Measurements from ENCODE around the gene CHIC2.
"Not testable (repeated sequence)": the region's sequence is repeated elsewhere in the genome, so short reads cannot be mapped to it uniquely, and the experiment has no call there.

The CHIC2 gene

GRCh38 chr4:54064317-54065111, at the start of gene CHIC2:
CHIC2 (minus strand) TSS chr4:54064605; CDS start chr4:54064300, 305 bp downstream.
- DNase-seq: peak; percentile 82

GRCh38 chr4:54113206-54113605, 48.8 kb upstream of the CHIC2 start:
- not testable (repeated sequence) for DNase-seq

- DNase-seq: no peak
Measured at GRCh38 chr4:54110019-54110416, 45.6 kb upstream of the CHIC2 start.

- no peak for DNase-seq
Measured at GRCh38 chr4:54109241-54110018, 45.0 kb upstream of the CHIC2 start.

DNA sequence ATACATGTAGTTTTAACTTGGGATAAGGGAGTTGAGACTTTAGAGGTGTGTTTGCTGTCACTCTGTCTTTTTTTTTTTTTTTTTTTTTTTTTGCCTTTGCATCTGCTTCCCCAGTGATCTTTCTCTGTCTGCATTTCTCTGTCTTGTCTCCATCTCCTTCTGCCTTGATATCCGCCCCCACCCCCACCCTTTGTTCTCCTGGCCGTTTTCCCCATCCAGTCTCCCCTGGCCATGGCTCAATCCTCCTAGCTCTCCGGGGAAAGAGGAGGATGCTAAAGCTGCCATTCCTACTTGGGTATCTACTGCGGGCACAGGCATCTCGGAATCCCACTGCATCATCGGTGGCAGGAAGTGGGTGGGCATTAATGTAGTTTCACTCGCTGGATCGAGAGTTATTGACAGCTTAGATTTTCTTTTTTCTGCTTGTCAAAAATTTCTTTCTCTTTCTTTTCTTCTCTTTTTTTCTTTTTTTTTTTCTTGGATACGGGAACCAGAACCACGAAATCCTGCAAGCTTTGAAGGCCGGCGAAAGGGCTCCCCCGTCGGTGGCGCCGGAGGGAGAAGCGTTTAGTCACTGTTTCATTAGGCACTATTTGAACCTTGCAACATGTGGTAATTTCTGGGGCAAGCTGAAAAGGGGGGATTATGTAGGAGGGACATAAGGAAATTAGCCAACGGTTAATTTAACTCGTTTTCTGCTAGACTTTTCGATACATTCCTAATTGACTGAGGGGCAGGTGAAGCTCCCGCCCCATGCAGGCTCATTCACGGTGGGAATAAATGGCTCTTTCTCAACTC, 43.7 kb upstream of the CHIC2 start:
- DNase-seq: no peak

DNA sequence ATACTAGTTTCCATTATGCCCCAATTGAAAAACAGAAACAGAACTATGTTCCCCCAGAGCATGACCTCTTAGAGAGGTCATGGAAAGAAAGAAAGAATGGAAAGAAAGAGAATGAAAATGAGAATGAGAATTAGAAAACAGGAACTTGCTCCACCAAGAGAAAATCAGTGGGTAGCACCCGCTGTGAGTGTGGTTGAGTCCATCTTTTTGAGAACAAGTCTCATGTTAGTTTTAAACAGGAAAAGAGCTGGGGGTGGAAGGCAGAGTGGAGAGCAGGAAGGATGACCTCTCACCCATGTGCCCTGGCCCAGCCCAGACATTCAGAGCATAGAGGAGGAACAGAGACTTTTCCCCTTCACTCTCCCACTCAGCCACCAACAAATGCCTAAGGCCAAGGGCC, 40.5 kb upstream of the CHIC2 start:
- DNase-seq: no peak

DNA sequence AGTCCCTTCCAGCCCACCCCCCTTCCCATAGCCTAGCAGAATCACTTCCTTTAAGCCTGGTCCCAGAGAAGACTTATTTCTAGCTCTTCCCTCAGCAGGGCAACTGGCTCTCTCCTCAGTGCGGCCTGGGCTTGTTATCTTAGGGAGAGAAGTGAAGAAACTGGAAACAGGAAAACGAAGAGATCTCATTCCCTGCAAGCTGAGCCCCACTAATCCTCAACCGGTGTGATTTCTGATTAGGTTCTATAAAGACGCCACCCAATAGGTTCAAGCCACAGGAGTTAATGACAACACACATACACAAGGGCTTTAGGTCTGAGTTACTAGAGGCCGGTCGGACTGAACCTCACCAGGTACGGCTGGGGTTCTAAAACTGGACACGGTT, 38.8 kb upstream of the CHIC2 start:
- DNase-seq: no peak

GRCh38 chr4:54102531-54103106, 38.2 kb upstream of the CHIC2 start:
- no peak for DNase-seq

GRCh38 chr4:54101190-54102041, 37.0 kb upstream of the CHIC2 start:
- DNase-seq: no peak

DNA sequence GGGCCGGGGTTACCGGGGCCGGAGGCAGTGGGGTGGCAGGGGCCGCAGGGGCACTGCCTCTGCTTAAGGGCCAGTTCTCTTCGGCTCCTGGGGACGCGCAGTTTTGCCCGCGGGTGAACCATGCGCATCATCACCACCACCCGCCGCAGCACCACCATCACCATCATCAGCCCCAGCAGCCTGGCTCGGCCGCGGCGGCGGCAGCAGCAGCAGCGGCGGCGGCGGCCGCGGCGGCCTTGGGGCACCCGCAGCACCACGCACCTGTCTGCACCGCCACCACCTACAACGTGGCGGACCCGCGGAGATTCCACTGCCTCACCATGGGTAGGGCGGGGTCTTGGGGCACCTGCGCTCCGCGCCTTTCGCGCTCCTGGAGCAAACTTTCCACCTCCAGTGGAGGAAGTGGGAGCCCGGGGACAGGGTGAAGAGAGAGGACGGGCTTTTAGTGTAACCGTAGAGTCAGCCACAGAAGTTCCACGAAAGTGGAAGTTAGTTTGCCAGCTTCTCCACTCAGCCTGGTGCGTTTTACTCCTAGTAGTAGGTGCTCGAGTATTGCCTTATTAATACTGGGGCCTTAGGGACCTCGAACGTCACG, 36.3 kb upstream of the CHIC2 start:
- no peak for DNase-seq

DNA sequence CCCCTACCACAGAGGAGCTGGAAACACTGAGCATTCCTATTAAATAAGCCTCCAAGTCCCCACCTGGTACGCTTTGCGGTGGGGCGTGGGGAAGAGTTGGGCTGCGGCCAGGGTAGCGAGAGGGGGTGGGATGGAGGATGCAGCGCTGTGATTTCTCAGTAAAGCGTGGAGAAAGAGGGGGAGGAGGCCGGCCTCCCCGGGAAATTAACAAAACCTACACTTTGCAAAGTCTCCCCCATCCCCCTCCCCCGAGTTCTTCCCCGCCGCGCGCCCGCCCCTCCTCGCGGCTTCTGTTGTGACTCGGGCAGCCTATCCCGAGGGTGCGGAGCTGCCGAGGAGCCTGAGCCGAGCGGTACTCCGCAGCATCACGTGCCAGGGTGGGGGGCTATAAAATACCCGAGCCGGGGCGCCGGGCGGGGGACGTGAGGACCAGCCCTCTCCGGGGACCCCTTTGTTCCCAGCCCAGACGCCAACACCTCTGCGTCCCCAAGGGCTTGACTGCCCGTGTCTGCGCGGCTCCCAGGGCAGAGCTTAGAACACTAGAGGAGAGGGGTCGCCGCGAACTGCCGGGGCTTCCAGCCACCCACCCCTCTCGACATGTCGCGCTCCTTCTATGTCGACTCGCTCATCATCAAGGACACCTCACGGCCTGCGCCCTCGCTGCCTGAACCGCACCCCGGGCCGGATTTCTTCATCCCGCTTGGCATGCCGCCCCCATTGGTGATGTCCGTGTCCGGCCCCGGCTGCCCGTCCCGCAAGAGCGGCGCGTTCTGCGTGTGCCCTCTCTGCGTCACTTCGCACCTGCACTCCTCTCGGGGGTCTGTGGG, 35.6 kb upstream of the CHIC2 start, which contains the start of gene GSX2:
Gene GSX2, plus strand, starts transcription at position 416 of the 827 bp plus-strand sequence. Its CDS starts 182 bp downstream, at position 598.
- DNase-seq: no peak

GRCh38 chr4:54099287-54099747, 34.9 kb upstream of the CHIC2 start:
- DNase-seq: no peak

DNA sequence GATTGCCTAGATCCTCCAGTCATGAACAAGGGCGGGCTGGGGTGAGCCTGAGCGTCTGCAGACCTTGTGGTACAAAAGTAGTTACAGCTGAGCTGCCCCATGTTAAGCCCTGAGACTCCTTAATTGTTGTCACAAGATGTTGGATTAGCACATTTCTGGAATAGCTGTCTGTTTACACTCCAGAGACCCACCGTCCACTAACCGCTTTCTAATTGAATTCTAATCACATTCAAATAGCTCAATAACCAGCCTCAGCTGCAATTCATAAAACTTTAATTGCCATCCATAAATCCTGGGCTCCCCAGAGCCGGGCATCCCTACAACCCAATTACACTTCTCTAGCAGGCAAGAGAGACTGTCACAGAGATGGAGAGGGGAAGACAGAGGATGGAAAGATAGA, 34.0 kb upstream of the CHIC2 start:
- DNase-seq: no peak

GRCh38 chr4:54097152-54097551, 32.7 kb upstream of the CHIC2 start:
- no peak for DNase-seq

DNA sequence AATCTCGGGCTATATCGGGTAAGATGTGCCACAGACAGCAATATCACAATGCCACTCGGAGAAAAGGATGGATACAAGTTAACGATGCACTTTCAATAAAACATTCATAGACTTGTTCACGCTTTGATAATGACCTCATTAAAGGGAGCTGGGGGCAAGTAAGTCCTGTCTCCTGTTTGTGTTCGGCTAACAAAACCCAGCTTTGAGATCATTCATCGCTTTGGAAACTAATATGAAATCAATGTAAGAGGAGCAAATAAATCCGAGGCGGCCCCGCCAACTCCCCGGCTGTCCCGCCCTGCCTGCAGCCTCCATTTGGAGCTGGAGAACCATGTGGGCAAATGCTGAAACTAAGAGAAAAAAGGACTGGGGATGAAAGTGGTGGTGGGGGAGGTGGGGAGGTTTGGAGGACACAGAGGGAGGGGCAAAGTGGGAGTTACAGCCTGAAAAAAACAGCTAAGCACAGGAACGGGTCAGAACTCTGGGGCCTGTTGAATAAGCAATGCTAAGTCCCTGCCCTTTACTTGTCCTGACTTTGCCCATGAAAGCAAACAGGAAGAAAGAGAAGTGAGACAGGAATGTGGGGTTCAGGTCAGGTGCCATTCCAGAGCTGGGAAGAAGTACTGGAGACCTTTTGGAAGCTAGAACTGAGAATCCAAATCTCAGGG, 32.0 kb upstream of the CHIC2 start:
- no peak for DNase-seq

DNA sequence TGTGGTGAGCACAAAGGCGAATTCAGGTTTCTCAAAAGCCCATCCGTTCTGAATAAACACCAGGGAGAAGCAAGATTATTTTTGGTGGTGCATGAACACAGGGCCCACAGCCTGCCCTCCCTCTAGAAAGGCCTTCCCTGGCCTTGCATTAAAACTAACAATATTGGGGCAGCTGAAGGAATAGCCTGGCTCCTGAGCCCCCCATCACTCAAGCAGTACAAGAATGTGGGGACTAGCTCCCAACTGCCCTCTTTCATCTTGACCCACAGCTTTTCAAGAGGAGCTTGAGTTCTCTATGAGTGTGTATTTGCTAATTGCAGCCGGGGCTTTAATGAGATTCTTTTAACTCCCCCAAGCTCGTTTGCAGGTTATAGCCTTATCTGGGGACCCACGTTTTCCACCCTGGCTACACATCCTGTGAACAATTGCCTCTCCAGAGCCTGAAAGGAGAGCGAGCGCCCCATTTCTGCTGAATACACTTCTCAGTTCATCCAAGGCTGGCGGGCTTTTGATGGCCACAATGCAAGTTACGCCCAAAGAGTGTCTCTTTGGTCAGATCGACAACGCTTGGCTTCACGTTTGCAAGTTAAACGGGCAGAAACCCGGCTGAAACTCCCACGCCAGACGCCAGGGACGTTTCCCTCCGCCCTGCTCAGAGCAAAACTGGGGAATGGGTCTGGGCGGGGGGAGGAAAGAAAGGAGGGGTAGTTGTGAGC, 30.9 kb upstream of the CHIC2 start:
- DNase-seq: no peak

GRCh38 chr4:54094451-54094850, 30.0 kb upstream of the CHIC2 start:
- no peak for DNase-seq

DNA sequence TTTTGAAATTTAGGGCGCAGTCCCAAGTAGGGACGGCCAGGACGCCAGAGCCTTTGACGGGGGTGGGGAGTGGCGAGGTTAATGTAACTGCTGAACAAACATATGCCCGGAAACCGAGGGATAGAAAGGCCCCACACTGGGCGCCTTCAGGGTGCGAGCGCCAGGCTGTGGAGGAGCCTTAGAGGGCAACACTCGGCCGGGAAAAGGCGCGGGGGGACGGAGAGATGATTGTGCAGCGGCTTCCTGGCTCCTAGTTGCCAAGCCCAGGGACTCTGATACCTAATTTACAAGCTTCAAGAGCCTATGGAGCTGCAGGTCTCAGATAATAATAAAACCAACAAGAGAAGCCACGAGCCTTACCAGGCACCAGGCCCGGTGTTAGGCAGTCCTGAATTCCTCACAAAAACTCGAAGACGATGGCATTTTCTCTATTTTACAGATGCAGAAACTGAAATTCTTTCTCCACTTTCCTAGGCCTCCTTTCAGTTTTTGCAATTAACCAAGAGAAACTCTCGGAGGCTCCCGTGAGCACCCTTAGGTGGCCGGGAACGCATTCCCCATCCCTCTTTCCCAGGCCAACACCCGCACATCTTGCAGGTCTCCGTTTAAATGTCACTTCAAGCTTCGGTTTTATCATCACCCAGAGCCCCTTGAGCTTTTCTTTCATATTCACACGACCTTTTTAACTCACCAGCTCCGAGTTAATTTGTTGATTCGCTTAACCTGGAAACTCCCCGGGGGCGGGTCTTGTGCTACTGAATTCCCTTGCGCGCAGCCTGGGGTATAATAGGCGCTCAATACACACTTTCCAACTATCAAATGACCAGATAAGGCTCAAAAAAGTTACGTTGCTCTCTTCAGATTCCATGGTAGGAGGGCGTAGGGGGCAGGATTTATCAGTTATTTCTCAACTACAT, 29.2 kb upstream of the CHIC2 start:
- no peak for DNase-seq

Measured in KG1 (cell line).